NCI-H69 (cell line): Measurements from ENCODE around the gene C6orf15.

ENCODE experiments used
- DNase-seq: peaks from one replicate; lab custom pipeline; 2025; lab: John Stamatoyannopoulos, UW

C6orf15 gene

DNA sequence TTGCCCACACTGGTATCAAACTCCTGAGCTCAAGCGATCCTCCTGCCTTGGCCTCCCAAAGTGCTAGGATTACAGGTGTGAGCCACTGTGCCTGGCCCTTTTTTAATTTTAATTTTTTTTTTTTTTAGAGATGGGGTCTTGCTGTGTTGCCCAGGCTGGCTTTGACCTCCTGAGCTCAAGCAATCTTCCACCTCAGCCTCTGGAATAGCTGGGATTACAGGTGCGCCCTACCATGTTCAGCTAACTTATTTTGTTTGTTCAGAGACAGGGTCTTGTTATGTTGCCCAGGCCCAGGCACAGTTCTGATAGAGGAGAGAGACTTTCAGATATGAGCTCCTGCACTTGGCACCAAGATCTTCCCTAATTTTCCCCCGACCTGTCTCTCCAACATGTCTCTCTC, 18.4 kb upstream of the C6orf15 start:
- no peak for DNase-seq

DNA sequence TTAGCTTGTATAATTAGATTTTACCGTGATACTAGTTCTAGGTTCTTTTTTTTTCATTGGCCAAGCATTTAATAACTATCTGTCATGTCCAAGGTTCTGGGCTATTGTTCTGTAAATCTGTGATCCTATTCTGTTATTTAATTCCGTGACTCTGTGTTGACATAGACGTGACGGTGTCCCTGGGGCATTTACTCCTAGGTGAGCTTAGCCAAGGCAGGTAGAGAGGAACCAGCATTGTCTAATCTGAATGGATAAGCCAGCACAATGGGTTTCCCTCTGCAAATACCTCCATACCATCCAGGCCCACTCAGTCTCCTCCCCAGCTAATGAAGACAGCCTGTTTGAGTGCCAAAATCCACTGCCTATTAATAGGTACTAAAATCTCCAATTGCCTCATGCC, 16.8 kb upstream of the C6orf15 start:
- peak; percentile 49 for DNase-seq

DNA sequence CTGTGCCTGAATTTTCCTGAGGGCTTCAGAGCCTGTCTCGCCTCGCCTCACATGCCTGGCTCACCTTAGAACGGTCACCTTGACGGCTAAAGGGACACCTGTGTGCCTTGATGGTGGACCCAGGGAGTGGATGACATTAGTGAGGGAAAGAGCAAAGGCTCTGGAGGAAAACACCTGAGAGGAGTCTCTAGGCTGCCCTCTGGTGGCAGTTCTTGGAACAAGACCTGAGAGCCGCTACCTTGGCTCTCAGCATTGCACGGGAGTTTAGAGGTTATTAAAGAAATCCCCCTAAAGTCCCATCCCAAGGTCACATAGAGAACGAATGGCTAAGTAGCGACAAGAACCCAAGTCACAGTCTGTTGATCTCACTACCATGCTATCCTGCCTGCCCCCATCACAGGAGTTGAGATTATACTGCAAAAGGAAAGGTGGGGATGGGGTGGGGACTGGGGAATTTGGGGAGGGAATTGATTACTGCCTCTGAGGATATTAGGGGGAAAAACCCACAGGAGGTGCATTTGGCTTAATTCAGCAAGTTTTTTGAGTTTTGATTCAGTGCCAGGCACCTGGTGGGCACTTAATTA, 15.8 kb upstream of the C6orf15 start:
- DNase-seq: peak; percentile 67

DNA sequence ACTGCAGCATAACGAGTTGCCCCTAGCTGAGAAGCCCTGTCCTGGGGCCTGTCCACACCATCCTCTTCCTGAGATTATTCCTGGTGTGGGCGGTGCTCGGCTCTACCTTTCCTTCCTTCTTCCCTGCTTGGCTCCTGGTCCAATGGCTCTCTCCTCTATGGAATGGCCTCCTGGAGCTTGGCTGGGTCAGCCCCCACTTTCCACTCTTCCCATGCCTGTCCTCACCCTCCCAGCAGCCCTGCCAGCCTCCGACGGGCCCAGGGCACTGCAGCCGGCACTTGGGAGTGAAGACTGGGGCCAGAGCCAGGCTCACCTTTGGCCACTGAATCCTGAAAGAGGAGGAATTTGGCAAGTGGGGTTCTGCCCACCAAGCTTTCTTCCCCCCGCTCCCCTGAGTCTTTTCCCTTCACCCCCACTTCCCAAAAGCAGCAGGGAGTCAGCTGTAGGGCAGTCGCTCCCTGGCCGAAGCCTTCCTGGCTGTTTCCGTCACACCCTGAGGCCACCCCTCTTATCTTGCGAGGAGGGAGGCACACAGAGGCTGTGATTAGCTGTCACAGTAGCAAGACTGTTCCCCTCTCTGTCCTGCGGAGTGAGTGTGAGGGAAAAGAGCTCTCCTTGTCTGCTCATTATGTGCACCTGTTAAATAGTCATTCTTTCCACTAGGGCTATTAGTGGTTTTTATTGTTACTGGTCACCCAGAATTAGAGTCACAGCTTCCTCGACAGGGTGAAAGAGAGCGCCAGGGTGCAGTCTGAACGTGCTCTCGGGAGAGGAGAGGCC, 14.2 kb upstream of the C6orf15 start:
- no peak for DNase-seq

DNA sequence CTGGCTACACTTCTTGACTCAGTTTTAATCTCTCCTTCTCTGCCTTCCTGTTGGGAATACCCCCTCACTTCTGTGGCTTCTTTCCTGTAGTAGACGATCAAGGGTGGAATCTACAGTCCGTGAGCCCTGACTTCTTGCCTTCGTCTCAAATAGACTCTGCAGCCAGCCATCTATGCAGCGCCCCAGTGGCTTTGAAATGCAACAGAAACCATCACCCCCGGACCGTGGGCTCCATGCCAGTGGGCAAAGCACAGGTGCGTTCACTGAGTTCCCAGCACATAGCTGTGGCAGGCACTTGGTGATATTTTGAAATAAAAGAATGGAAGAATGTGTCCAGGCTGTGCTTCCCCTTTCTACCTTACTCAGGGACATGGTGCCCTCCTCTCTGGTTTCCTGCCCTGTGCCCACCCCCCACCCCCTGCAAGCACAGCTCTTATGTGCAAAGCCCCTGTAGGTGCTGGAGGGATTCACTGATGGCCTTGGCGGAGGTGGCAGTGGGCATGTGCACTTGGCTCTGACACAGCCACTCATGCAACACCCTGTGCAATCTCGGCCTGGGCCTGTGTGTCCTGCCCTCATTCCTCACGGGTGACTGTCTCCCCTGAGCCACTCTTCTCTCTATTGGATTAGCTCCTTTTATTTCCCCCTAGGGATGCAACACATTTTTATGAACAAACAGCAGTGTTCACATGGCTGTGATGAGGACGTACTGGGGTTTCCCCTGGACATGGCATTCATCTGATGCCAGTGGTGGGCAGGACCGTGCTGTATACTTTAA, 13.4 kb upstream of the C6orf15 start:
- DNase-seq: no peak

DNA sequence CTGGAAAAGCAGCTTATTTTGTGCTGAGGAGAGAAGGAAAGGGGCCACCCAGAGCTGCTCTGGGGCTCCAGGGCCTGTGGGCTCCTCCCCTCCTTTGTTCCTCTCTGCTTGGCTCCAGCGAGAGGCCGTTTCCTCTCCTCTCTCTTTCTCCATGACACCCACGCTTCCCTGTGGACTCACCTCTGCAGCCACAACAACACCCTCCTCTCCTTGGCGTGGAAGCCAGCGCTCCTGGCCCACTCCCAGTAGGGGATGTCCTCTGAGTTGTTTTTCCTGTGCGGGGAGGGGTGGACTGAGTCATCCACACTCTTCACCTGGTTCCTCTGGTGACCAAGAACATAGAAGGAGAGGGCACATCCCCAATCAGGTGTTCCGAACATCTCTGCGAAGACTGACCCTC, 12.8 kb upstream of the C6orf15 start:
- peak; percentile 62 for DNase-seq

DNA sequence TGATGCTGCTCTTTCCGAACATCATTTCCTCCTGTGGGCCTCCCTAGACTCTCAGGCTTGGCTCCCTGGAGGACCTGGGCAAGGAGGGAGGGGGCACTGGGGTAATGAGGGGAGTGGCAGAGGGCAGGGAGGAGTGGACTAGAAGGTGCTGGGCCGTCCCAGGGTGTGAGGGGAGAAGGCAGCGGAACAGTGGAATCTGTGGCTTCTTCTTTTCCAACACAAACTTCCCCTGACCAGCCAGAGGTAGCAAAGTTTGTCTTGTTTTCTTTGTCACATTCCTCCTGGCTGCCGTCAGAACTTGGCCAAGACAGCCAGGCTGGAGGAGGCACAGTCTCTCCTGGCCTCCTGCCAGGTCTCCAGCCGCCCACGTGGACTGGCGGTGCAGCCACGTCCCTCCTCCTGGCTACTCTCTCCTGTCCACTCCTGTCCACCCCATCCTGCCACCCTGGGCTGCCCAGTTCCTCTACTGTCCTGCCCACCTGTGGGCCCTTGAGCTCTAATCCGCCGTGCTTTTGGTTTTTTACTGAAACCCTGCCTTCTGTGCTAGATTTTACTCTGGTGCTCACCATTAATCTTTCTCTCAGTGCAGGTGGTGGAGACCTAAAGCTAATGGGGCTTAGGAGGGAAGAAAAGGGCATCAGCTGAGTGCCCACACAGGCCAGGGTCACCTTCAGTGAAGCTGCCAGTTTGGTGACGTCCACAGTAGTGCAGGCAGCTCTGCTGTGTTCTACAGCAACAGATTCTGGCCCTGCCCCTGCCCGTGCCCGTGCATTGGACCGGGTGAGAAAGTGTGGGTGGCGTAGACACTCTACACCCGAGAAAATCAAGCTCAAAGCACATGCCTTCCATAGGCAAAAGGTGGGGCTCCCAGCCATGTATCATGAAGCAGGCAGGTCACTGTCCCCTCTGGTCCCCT, 10.7 kb upstream of the C6orf15 start:
- DNase-seq: peak; percentile 33

DNA sequence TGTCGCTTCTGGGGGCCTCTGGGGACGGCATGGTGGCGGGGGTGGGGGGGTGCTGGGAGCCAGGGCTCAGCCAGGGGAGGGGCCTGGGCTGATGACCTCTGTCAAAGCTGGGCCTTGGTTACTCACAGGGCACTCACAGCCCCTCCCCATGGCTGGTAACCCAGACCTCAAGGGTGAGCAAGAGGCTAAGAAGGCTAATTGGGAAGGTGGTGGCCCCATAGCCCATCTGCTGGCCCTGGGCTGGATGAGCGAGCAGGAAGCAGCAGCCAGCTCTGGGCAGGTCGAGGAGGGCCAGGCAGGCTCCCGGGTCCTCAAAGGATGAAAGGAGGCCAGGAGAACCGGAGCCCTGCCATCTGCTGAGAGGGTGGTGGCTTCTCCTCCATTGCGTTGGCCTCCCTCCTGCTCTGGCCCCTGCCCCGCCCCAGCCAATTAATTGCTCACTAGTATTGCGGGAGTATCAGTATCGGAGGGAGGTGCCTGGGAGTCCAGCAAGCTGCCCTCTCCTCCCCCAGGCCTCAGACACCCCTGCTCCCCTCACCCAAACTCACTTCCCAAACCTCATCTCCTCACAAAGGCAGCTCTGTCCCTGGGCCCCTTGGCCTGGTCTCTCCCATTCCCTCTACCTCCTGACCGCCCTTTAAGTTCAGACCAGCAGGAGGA, 8.9 kb upstream of the C6orf15 start:
- no peak for DNase-seq

DNA sequence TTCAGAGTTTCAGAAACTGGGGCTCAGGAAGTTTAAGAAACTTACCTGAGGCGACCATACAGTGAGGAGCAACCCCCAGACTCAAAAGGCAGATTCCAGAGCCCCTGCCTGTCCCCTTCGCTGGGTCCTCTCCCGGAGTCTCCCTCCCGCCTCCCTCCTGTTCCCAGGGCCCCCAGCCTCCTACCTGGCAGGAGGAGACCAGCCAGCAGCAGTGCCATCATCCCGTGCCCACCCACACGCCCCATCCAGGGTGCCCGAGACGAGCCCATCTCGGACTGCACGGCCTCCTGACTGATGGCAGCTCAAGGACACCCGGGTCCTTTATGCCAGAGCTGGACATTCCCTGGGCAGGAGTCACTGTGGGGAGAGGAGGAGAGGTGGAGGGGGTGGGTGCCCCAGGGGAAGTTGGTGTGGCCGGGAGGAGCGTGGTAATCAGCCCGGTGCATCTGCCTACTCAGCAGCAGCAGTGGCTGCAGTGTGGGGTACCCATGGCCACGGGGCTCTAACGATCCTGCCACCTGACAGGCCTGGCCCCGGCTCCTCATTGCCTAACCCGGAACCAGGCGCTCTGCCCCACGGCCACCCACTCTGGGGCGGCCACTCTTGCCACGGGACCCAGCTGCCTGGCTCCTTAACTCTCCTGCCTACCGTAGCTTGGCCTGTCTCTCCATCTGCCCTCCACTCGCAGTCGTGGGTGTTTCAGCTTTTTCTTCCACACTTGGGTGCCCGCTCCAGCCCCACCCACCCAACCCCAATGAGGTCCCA, 8.0 kb upstream of the C6orf15 start, which contains the start of gene CDSN:
CDSN (minus strand) TSS at position 296 of the 765 bp plus-strand sequence; CDS start at position 269, 27 bp downstream.
- DNase-seq: no peak

DNA sequence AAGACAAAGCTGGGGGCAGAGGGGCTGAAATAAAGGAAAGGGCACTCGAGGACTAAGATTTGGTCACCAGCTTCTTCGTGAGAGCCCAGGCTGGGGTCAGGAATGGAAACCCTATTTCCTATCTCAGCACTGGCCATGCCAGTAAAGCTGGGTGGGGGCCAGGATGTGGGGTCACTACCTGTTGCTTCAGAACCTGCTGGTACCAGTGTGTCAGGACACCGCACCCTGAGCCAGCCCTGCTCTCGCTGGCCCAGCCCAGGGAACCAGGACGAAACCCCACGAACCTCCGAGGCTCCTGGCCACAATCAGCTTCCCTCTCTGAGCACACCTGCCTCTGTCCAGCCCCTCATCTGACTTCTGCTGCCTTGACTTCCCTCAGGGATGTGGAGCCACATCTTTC, 5.8 kb upstream of the C6orf15 start:
- no peak for DNase-seq

DNA sequence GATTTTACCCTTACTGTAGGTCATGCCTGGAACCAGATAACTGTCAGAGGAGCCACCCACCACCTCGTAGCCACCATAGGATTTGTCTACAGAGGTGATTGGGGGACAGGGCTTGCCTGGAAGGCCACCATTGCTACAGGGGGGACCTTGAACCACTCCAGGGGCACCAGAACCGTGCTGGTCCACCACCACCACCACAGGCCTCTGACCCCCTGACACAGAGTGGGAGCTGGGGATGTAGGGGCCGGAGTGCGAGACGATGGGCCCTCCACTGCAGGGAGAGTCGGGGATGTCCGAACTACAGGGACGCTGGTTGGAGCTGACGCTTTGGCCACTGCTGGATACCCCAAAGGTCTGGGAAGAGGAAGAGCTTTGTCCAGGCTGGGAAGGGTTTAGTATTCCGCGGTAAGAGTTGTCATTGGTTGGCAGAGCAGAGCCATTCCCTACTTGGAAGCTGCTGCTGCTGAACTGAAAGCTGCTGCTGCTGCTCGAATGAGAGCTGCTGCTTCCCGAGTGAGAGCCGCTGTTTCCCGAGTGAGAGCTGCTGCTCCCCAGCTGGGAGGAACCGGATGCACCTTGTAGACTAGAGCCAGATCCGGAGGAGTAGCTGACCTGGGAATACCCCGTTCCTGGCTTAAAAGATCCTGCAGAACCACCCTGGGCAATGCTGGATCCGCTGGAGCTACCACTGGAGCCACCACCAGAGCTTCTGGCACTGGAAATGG, 4.4 kb upstream of the C6orf15 start:
- peak; percentile 18 for DNase-seq

DNA sequence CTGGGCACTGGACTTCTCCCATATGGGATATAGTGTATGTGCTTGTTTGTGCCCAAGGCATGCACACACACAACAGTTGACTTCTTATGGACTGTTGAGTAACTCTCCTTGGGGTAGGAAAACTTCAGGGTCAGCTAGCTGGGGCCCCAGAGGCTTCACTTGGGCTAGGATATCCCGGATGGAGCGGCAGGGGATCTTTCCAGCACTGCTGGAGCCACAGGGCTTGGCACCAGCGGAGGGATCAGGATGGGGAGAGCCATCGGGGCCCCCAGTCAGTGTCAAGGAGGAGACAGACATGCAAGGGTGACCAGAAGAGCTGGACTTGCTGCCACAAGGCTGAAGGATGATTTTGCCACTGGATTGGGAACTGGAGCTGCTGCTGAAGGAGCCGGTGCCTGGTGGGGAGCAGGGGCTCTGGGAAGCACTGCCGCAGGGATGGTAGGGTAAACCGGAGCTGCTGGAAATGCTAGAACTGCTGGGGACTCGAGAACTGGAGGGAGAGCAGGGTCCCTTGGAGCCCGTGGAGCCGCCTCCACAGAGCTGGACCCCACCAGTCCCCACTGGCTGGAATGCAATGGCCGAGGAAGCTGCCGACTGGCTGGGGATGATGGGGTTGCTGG, 3.7 kb upstream of the C6orf15 start:
- no peak for DNase-seq

DNA sequence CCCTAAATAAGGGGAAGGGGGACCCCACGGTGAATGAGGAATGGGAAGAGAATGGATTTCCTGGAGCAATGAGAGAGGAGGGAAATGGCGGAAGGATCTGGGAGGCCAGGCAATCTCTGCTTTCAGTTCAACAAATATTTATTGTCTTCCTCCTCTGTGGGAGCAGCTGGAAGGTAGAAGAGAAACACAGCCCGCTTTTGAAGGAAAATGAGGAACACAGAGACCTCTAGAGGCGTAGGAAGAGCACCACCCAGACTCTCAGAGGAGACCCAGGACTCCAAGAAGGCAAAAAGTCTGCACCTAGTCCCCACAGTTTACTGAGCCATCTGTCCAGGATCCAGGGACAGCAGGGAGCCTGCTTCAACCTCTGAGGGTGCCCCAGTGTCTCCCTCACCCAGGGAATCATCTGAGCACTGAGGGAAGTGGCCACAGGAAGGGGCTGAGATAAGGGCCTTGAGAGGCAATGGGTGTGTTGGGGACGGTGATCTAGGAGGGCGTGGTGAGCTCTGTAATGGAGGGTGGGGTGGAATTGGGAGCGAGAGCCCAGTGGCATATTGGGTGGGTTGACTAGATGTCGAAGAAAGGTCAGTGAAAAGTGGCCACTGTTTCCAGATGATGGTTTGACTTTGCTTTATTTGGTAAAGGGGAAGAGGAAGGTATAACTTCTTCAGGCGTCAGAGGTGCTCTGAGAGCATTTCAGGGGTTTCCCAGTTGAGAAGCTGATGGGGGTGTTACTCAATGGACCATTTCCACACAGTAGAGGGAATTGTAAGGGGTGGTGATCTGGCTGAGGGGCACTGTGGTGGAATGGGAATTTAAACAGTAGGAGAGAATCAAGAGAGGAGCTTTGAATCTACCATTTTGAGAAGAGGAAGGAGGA, 2.8 kb upstream of the C6orf15 start:
- DNase-seq: peak; percentile 7

DNA sequence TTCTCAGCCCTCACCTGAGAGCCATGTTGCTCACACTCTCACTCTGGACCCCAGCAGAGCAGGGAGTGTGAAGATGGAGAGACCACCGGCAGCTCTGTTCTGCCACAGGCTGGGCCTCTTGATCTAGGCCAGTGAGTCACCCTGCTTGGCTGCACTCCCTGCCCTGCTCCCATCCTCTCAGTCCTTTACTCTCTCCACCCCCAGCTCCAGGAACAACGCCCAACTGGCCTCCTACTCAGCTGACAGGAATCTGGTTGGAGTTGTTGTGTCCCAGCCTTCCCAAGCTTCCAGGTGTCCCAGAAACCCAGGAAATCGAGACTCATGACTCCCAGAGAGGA, 2.1 kb upstream of the C6orf15 start, which contains the start of gene PSORS1C1:
PSORS1C1 (plus strand) TSS at position 260 of the 338 bp plus-strand sequence. CDS start 14,833 bp downstream, outside the sequence.
- DNase-seq: no peak

DNA sequence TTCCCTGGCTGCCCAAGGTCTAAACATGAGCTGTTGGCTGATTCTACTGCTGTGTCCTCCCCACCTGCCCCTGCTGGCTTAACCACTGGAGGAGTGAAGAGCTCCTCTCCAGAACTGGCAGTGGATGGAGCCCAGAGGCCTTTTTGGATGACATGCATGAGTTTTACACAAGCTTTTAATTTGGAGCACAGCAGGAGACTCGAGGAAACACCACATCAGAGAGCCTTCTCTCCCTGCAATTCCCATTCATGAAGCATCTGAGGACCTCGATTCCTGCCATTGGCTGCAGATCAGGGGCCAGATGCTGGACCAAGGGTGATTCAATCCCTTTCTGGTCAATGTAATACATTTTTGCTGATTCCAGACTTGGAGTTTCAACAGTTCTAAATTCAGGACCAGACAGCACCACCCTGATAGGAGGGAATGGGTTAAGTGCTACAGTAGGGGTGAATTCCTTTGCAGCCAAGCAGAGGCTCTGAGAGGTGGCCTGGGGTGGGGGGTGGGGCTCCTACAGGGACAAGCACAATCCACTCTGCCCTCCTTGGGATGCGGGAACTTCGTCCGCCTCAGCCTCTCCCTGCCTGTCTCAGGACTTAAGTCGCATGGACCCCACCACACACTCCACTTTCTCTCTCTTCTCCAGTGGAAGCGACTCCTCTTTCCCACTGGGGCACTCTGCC, 1.6 kb upstream of the C6orf15 start:
- DNase-seq: no peak

DNA sequence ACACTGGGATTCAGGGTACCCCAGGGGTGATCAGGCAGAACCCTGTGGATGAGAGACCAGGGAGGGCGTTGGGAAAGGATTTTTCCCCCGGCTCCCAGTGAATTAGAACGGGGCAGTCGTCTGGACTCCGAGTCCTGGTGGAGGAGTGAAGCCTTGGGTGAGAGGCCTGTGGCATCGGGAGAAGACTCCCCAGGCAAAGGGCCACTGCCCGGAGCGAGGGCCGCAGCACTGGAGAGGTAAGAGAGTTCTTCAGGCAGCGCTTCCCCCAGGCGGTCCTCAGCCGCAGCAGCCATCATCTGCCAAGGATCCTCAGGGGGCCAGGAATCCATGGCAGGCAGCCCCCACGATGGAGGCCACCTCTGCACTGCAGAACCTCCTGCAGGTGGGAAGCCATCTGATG, 663 bp downstream of the C6orf15 start:
- no peak for DNase-seq

DNA sequence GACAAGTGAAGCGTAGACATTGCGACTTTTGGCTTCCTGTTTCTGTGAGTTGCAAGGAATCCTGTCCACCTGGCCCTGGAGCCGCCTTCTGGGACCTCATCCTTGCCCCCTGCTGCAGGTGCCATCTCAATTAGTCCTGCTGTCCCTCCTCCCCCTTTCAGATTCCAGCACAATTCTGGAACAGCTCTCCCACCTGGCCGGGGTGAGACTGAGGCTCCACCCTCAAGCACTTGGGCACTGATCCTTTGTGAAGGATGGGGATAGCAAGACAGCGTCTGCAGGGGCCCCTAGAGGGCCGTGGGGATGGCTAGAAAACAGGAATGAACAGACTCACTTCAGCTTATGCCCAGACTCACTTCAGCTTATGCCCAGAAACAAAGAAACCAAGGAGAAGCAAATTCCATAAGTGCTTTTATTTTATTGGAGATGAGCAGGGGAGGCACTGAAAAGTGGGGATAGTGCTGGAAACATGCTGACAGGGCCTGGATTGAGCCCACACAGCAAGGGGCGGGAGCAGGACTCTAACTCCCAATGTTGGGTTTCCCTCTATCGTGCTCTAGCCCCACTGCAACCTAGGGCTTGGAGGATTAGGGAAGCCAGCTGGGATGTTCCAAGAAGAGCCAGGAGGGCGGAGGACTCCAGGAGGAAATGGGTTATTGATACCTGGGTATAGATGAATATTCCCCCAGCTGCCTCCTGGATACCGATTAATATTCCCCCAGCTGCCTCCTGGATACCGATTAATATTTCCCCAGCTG, 1.4 kb downstream of the C6orf15 start:
- no peak for DNase-seq
